GM19452 (cell line): ENCODE results near the gene RAMACL.
A peak's percentile ranks its signal among the peaks of the same experiment; 100 is the strongest.
"Not testable (repeated sequence)": the region's sequence is repeated elsewhere in the genome, so short reads cannot be mapped to it uniquely, and the experiment has no call there.

ENCODE experiments used
- ATAC-seq: cut with Tn5 transposase; IDR thresholded peaks from one replicate; pipeline ENCODE4 v1.9.1; 2021; ENCODE audit not compliant: unreplicated experiment

Gene RAMACL

DNA sequence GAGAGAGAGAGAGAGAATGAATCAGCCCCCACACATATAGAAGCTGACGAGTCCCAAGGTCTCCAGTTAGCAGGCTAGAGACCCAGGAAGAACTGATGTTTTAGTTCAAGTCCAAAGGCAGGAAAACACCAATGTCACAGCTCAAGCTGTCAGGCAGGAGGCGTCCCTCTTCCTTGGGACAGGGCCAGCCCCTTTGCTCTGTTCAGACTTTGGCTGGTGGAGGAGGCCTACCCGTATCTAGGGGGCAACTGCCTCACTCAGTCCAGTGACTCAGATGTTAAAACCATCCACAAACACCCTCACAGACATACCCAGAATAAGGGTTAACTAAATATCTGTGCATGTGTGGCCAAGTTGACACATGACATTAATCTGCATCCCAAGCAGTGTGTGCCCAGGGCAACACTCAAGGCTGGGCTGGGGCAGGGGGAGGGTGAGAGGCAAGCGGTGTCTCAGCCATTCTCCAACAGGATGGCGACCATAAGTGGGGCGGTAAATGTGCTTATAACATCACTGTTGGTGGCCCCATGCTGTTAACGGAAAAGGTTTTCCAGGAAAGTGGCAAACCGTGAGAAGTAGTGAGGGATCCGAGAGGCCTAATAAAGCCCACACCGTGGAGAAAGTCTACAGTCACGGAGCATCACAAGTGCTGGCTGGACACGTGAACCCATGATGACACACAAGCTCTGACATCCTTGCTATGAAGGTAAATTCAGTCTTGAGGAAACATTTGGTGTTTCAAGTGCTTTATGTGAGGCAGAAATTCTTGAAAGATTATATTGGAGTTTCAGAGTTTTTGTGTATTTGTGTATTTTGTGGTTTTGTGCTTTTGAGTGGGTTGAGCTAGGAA is 28.1 kb downstream of the RAMACL start:
- no peak for ATAC-seq

- ATAC-seq, result no peak
Measured at GRCh38 chr6:166556863-166557322, 29.6 kb downstream of the RAMACL start.

DNA sequence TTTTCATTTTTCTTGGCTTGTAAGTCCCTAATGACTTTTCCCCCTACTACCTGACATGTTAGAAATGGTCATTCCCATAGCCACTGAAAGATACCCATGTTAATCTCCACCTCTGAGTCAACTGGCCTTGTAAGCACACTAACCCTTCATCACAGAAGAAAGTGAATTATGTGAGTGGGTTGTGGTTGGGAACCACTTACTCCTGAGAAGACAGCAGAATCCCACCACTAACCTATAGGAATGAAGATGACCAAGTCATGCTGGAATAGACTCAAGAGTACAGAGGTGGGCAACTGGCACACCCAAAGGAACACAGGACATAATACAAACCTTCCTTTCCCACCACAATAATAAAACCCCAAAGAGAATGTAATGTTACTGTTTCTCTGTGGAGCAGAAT is 30.1 kb downstream of the RAMACL start:
- no peak for ATAC-seq

DNA sequence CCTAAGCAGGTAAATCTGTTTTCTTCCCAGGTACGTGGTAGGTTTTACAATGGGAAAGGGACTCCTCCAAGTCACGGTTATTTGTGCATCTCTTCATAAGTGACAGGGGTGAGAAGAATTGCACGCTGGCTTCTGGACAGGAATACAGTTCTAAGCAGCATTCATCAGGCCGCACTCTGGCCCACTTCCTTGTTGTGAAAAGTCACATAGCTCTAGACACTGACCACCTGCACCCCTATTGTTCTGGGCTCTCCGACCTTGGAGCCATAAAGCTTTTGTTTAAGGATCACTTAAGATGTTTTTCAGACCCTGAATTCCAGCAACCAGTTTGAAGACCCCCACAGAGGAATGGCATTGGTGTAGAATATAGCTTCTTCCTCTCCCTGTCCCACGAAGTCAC is 31.4 kb downstream of the RAMACL start:
- no peak for ATAC-seq

GRCh38 chr6:166554316-166554715 is 32.2 kb downstream of the RAMACL start:
- ATAC-seq, result no peak

- no peak for ATAC-seq
Measured at GRCh38 chr6:166553563-166554271, 32.8 kb downstream of the RAMACL start.

- no peak for ATAC-seq
Measured at GRCh38 chr6:166552600-166552999, 33.9 kb downstream of the RAMACL start.

GRCh38 chr6:166551754-166552495 is 34.6 kb downstream of the RAMACL start:
- ATAC-seq, result no peak

DNA sequence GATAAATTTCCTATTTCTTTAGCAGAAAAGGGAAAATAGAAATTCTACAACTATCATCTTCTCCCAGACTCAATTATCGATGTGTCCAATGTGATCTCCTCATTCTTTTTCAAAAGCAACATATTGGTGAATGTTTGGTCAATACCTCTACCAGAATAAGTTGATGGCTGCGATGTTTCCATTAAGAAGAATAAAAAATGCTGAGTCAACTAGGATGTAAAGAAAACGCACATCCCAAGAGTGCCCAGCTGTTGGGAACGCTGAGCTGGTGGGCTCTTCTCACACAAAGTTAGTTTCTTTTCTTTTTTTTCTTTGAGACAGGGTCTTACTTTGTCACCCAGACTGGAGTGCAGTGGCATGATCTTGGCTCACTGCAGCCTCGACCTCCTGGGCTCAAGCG is 39.8 kb downstream of the RAMACL start:
- no peak for ATAC-seq

DNA sequence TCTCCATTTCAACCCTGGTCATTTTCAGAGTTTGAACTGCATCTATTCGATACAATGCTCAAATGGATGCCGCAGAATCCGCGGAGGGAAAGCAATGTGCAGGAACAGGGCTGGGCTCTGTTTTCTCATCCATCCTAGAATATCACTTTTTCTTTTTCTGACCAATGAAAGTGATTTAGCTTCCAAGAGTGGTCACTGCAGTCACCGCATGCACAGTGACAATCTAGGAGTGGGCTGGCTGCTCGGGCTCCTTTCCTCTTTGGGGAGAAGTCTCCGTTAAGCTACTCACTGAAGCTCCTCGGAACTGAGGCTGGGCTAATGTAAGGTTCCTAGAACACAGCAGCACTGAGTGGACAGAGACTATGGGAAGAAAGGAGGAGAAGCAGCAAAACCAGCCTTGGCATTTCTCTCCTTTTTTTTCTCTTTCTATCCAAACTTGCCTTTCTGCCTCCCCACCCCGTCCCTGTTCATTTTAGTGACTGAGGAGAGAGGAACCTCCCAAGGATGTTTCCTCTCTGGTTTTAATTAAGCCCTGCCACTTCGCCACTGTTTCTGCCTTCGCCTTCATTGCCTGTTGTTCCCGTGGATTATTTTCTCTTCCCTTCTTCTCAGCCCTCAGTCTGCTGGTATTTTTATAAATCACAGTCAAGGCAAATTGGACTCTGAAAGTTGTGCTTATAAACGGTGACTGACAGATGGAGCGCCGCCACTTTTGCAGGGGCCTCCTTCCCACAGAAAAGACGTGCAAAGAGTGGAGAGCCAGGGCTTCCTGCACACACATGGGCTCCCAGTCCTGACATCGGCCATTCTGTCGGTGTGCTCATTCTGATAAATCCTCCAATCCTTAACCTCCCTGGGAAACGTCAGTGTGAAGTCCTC is 41.1 kb downstream of the RAMACL start:
- ATAC-seq, result no peak

- ATAC-seq, result no peak
Measured at GRCh38 chr6:166544296-166544605, 42.2 kb downstream of the RAMACL start.

DNA sequence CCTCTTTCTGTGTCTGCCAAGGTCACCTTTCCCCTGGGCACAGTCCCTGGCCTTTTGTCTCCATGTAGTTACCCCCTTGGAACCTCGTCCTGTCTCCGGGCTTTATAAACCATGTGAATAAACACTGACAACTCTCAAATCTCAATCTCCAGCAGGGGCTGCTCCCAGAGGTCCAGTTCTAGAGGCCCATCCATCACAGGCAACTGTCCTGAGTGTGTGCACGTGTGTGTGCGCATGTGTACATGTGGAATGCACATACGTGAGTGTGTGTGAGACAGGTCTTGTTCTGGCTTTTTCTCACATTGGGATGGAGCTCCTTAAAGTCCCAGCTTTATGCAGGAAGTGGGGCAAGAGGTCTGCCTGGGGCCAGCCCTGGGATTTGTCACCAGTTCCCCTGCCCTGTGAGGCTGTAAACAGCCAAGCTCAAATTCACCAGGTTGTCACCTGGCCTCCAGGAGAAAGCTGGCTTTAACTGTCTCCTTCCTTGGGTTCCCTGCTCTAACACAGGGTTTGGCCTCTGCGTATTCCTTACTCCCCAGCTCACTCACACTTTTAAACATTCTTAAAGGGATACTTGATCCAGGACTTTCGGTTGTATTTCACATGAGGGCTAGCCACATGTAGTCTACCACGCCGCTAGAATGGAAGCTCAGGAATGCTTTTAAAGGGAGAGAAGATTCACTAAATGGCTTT is 42.7 kb downstream of the RAMACL start:
- no peak for ATAC-seq

- no peak for ATAC-seq
Measured at GRCh38 chr6:166542580-166542912, 43.9 kb downstream of the RAMACL start.

DNA sequence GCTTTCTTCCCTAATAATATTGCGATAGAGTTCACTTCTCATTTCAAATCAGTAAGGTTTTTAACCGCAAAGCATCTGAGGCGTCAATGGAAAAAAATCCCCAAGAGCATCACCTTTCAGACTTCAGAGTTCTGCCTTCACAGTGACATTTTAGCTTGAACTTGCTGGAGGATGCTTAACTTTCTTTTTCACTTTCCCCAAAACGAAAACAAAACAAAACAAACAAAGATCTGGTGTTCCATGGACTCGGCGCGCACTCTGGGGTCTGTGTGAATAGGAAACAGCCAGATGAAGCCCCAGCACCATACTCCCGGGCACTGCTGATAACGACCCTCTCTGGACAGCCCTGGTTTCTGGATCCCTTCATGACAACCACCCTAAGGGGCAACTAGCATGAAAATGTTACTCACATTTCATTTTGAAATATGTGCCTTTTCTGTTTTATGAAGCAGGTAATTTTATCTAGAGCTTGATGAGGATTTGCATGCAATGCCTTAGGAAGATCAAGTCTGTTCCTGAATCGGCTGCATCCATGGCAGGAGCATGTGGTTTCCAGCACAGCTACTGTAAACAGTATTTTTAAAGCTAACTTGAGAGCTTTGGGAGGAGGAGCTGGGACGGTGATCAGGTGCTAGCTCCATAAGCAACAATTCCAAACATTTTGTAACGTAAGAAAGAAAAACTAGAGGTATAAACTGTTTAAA is 44.5 kb downstream of the RAMACL start:
- no peak for ATAC-seq

DNA sequence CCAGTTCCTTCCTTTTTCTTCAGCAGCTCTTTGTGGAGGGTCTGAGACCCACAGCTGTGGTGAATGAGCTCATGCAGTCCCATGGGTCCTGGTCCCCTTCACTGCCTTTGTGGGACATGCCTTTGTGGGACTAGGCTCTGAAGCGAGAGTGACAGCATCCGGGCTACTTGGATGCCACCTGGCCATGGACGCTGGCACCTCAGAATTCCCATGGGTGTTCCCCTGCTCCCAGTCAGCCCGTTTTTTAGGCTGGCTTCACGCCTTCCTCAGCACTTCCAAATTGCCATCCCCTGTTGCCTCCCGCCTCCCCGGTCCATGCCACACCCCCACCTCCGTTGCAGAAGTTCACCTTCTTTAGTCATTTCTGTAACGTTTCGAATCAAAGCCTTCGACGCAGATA is 45.1 kb downstream of the RAMACL start:
- peak; percentile 41 for ATAC-seq

GRCh38 chr6:166540631-166541331 is 45.7 kb downstream of the RAMACL start:
- peak; percentile 93 for ATAC-seq

DNA sequence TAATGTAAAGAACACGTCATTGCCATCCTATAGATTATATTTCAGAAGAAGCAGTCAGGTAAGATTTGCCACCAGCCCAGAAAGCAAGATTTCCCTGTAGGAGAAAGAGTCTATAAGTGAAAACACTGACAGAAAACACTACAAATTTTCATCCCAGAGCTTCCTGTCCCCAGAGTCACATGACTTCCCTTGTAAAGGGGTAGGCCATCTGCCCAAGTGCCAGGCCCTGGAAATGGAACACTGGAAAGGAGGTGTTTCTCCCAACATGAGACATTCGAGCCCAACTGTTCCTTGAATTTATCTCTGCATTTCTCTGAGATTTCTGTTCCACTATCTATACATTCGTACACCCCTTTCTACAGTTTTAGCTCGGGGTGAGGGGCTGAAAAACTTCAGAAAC is 46.9 kb downstream of the RAMACL start:
- ATAC-seq, result no peak

DNA sequence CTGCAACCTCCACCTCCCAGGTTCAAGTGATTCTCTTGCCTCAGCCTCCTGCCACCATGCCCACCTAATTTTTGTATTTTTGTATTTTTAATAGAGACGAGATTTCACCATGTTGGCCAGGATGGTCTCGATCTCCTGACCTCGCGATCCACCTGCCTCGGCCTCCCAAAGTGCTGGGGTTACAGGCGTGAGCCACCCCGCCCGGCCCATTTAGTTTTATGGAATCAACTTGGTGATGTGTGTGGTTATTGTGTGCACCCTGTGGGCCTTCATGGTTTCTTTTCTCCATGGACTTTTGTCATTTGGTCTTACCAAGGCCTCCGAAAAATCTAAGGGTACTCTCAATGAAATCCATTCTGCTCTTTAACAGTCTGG is 47.5 kb downstream of the RAMACL start:
- ATAC-seq, result not testable (repeated sequence)
